Endothelial cell of hepatic sinusoid (primary cell): ENCODE data around the gene TUT1.
"Not testable (repeated sequence)": the region's sequence is repeated elsewhere in the genome, so short reads cannot be mapped to it uniquely, and the experiment has no call there.

ENCODE experiments used
- in situ Hi-C: cut with HindIII; loops from 2 replicates; pipeline ENCODE4 v1.10.0; 2017; ENCODE audit warnings: low sequenced_read_pairs

Gene TUT1

DNA sequence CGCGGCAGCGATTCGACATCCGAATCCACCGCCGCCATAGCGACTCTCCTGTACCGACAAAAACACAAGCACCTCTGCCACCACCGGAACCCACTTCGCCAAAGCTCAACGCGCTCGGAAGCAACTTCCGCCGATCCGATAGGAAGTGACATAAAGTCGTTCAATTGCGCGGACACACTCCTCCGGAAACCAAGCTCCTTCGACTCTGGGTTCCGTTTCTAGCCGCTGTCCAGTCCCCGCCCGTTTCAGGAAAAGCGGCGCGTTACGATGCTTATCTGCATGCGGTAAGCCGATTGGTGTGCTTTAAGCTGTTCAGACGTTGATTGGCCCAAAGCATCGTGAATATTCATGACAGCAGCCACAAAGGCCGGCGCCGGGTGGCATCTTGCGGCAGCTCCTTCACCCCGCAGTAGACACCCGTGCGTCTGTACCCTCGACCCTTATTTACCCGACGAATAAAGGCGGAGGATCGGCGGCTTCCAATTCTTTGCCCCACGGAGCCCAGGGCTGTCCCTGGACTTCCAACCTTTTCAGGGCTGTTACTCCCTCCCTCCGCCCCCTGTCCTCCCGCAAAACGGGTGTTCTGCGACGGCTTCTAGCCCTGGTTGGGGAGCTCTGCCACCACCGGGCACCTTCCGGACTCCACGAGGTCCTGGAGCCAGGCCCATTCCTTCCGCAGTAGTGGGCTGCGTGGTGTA lies at the start of gene TUT1:
TUT1 (minus strand) TSS at position 76 of the 698 bp plus-strand sequence; CDS start at position 38, 38 bp downstream.
- in situ Hi-C loops: no loop called here

- in situ Hi-C loops: loop anchor here (10.0 kb wide), 3 partner anchors 48 to 208 kb away; no protein-coding TSS in a partner anchor
Observed at GRCh38 chr11:62632492-62632891, 41.2 kb upstream of the TUT1 start.

DNA sequence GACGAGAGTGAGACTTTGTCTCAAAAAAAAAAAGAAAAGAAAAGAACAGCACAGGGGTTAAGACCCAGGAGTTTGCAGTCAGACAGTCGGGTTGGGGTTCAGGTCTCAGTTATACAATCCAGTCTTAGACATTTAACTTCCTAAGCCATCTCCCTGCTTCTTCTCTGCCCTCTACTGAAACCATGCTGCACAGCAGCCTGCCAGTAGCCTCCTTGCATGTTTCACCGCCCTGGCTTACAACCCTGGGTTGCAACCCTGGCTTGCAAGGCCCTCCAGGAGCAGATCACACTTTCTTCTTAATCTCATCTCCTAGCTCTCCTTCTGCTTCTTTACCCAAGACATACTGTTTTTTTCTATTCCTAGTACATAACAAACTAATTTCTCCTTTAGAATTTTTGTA lies 36.4 kb upstream of the TUT1 start:
- in situ Hi-C loops: no loop called here

- in situ Hi-C loops: no loop called here
Observed at GRCh38 chr11:62622476-62623089, 31.3 kb upstream of the TUT1 start.

GRCh38 chr11:62621567-62622470 lies 30.5 kb upstream of the TUT1 start, which contains the start of gene B3GAT3:
B3GAT3 (minus strand) TSS chr11:62621986; CDS start chr11:62621947, 39 bp downstream.
- in situ Hi-C loops: no loop called here

DNA sequence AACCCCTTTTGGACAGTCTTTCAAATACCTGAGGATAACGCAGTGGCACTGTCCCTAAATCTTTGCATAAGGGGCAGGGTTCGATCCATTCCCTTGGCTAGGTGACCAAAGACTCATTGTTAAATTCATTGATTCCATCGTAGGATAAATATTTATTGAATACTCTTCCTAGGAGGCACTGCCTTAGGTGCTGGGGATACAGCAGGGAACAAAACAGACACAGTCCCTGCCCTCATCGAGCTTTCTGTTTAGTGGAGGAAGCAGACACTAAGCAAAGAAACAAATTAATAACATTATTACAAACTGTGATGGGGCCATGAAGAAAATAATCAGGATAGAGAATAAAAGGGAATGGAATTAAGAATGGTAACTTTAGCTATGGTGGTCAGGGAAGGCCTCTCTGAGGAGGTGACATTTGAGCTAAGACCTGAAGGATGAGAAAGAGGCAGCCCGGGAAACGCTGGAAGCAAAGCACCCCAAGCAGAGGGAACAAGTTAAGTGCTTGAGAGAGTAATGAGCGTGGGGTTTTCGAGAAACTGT lies 29.8 kb upstream of the TUT1 start:
- in situ Hi-C loops: no loop called here

- in situ Hi-C loops: not testable (repeated sequence)
Observed at GRCh38 chr11:62616957-62617356, 25.6 kb upstream of the TUT1 start.

GRCh38 chr11:62615521-62615920 lies 24.2 kb upstream of the TUT1 start:
- in situ Hi-C loops: no loop called here

DNA sequence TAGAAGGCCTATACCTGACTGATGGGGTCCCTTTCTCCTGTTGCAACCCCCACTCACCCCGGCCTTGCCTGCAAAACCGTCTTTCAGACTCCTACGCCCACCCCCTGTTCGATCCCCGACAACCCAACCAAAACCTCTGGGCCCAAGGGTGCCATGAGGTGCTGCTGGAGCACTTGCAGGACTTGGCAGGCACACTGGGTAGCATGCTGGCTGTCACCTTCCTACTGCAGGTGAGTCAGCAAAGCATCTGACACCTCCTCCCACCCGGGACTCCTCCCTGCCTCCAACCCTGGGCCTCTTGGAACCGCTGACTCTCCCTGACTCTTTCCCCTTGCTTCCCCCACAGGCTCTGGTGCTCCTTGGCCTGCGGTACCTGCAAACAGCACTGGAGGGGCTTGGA lies 23.0 kb upstream of the TUT1 start:
- in situ Hi-C loops: no loop called here

- in situ Hi-C loops: no loop called here
Observed at GRCh38 chr11:62613291-62613778, 22.0 kb upstream of the TUT1 start.

GRCh38 chr11:62612366-62613290 lies 21.3 kb upstream of the TUT1 start, which contains the start of the genes EML3 and ROM1:
EML3 (minus strand) TSS chr11:62612775; CDS start chr11:62612457, 318 bp downstream.
ROM1 (plus strand) TSS chr11:62613257; CDS start chr11:62613282, 25 bp downstream.
- in situ Hi-C loops: no loop called here

DNA sequence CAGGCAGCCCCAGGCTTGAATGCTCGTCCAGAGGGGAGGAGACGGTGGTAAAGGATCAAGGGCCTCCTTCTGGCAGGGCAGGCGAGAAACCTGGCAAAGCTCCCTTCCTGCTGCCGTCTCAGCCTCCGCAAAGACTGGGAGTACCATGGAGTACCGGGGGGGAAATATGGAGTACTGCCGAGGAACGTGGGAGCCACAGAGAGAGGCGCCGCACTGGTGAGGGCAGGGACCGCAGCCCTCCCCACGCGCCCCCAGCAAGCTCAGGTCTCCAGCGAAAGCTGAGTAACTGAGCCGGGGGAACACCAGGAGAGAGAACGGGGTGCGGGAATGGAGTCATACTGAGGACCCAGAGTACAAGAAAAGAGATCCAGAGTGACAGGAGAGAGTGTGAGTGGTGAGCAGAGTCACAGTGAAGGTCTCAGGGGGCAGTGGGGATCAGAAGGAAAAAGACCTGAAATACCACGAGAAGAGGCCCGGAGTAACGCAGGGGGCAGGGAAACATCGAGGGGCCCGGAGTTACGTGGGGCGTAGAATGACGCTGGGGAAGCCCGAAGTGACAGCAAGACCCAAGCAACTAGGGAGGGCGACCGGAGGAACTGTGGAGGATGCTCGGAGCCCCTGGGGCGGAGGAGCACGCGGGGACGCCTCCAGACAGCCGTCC lies 20.5 kb upstream of the TUT1 start:
- in situ Hi-C loops: no loop called here

GRCh38 chr11:62610814-62611704 lies 19.7 kb upstream of the TUT1 start:
- in situ Hi-C loops: no loop called here

DNA sequence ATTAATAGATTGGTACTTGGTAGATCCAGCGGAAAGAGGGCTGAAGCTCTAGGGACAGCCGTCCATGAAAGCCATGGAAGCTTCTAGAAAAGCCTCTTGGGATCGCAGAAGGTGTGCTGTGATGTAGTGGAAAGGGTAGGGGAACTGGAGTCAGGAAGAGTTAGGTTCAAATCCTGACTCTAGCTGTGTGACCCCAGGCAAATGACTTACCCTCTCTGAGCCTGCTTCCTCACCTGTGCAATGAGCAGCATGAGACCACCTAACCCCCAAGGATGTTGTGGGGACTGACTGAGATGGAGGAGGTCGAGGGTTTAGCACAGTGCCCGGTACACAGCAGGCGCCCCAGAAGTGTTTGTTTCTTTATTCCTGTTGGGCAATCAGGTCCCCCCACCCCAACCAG lies 19.1 kb upstream of the TUT1 start:
- in situ Hi-C loops: no loop called here

GRCh38 chr11:62608776-62609175 lies 17.5 kb upstream of the TUT1 start:
- in situ Hi-C loops: no loop called here

- in situ Hi-C loops: no loop called here
Observed at GRCh38 chr11:62607714-62608113, 16.4 kb upstream of the TUT1 start.

DNA sequence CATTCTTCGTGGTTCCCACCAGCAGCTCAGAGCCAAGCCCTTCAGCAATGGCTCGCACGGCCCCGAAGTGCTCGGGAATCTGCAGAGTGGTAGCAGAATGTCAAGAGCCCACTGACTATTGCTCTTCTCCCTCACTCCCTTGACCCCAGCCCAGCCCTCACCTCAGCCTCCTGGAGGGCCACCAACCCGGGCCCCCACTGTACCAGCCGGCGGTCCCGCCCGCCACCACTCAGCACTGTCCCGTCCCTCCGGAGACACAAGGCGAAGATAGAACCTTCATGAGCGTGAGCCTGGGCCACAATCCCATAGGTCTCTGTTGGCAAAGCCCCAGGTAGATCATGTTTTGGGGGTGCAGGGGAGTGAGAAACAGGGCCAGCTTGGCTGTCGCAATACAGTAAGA lies 14.6 kb upstream of the TUT1 start:
- in situ Hi-C loops: no loop called here

DNA sequence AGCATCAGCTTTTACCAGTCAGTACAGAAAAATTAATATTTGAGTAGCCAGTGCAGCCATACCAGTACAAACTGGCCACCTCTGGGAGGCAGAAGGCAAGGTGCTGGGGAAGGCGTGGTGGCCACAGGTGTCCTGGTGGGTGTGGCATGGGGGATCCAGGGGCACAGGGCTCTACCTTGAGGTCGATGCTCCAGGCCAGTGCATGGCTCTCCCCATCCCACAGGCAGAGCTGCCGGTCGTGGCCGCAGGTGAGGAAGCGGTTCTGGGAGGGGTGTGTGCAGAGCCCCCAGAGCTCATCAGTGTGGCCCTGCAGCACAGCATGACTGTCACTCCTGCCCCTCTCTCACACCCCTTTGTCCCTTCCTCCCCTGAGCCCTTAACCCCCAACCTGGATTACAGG lies 14.1 kb upstream of the TUT1 start:
- in situ Hi-C loops: no loop called here
